GM12878 (cell line): Measurements from ENCODE around the gene ARHGEF18. TPM values are rescaled to one million over a fixed set of nuclear protein-coding genes. Genes with fewer than 3 reads are reported as not detected.

ENCODE experiments used
- ATAC-seq: fragments of 200-7000 bp; cut with Tn5 transposase; 3 replicates; pipeline ENCODE4 v1.9.1; 2020; ENCODE audit warnings: mild to moderate bottlenecking, moderate library complexity
- BruUV-seq: library from RNA; stranded (reverse); fragments of 400-500 nt; replicated peaks from 2 replicates; lab custom pipeline; 2021; lab: Mats Ljungman, UMichigan
- CTCF ChIA-PET: fragments of 300-600 bp; sonication (Branson Sonifier 250); formaldehyde crosslinking; extraction: SDS; loops from one replicate; lab custom pipeline; 2021; ENCODE audit warnings: inconsistent platforms; lab: Yijun Ruan, JAX
- POLR2A ChIA-PET: fragments of 350-600 bp; formaldehyde crosslinking; extraction: SDS; loops from one replicate; lab custom pipeline; 2021; ENCODE audit warnings: inconsistent platforms; lab: Charles Lee
- RAD21 ChIA-PET: fragments of 300-600 bp; sonication (Branson Sonifier 250); formaldehyde crosslinking; loops from one replicate; lab custom pipeline; 2023; ENCODE audit warnings: antibody characterized with exemption; ENCODE audit not compliant: unreplicated experiment; lab: Charles Lee
- SMC1A ChIA-PET: fragments of 300-600 bp; sonication (Branson Sonifier 250); formaldehyde crosslinking; loops from one replicate; lab custom pipeline; 2023; ENCODE audit not compliant: unreplicated experiment, uncharacterized antibody; lab: Charles Lee
- DNase-seq: peaks from one replicate; pipeline ENCODE4 v3.0.0-alpha.2; 2011; ENCODE audit warnings: low read depth, low spot score
- FAIRE-seq: peaks from 3 replicates; lab custom pipeline; 2011; peaks lifted over from hg19 to GRCh38; lab: Jason Lieb, UNC
- H2AFZ ChIP-seq: 2 replicates; pipeline ENCODE4 v1.6.0; 2011; ENCODE audit warnings: low read depth, low read length, control low read depth; ENCODE audit not compliant: control insufficient read depth
- H3K27ac ChIP-seq: 2 replicates; pipeline ENCODE4 v1.5.1; 2011; ENCODE audit warnings: control low read depth; ENCODE audit not compliant: control insufficient read depth, insufficient read depth
- H3K27me3 ChIP-seq, 2 experiments: replicated peaks in 1 of 2; 2 replicates each; pipeline versions ENCODE4 v1.6.0 to v1.6.1; 2011; ENCODE audit warnings: low read length in 1 of 2; ENCODE audit not compliant: control insufficient read depth in 2 of 2, insufficient read depth in 2 of 2
- H3K36me3 ChIP-seq, 2 experiments: 2 replicates each; pipeline ENCODE4 v1.5.1; 2011; ENCODE audit warnings: low read length in 1 of 2; ENCODE audit not compliant: control insufficient read depth in 2 of 2, insufficient read depth in 2 of 2
- H3K4me1 ChIP-seq: 2 replicates; pipeline ENCODE4 v1.6.1; 2011; ENCODE audit warnings: mild to moderate bottlenecking, low read length, moderate library complexity, mixed read lengths; ENCODE audit not compliant: control insufficient read depth, insufficient read depth
- H3K4me2 ChIP-seq: 2 replicates; pipeline ENCODE4 v1.6.0; 2011; ENCODE audit warnings: control low read depth; ENCODE audit not compliant: control insufficient read depth, insufficient read depth
- H3K4me3 ChIP-seq: fragments of 200-600 bp; sonication (generic); 2 replicates; pipeline ENCODE4 v1.5.1; 2016
- H3K79me2 ChIP-seq: 2 replicates; pipeline ENCODE4 v1.6.0; 2011; ENCODE audit warnings: low read length; ENCODE audit not compliant: control insufficient read depth, insufficient read depth
- H3K9ac ChIP-seq: 2 replicates; pipeline ENCODE4 v1.8.0; 2011; ENCODE audit warnings: low read length, control low read depth, mixed read lengths; ENCODE audit not compliant: control insufficient read depth, insufficient read depth
- H3K9me3 ChIP-seq: replicated peaks from 3 replicates; pipeline ENCODE4 v1.5.1; 2011; ENCODE audit warnings: mild to moderate bottlenecking, low read length; ENCODE audit not compliant: control insufficient read depth, insufficient read depth
- H4K20me1 ChIP-seq: 2 replicates; pipeline ENCODE4 v1.6.0; 2011; ENCODE audit not compliant: control insufficient read depth, insufficient read depth
- ATF7 ChIP-seq: fragments of 450-650 bp; IDR thresholded peaks from 2 replicates; pipeline ENCODE4 v1.6.1; 2016; ENCODE audit warnings: low read depth, mild to moderate bottlenecking
- BMI1 ChIP-seq: fragments of 450-650 bp; IDR thresholded peaks from 2 replicates; pipeline ENCODE4 v1.6.1; 2016; ENCODE audit warnings: mild to moderate bottlenecking, moderate library complexity, borderline replicate concordance
- CHD2 ChIP-seq: IDR thresholded peaks from 2 replicates; pipeline ENCODE4 v1.6.1; 2011; ENCODE audit warnings: low read depth, low read length, improper control_type of control experiment, borderline replicate concordance
- EP300 ChIP-seq, 2 experiments: fragments of 150-350 bp in 1 of 2; IDR thresholded peaks; 2 replicates each; pipeline ENCODE4 v1.6.1; 2011 to 2012; ENCODE audit warnings: low read depth in 2 of 2, low read length in 2 of 2, borderline replicate concordance in 1 of 2, improper control_type of control experiment in 1 of 2, inconsistent platforms in 1 of 2; ENCODE audit not compliant: control insufficient read depth in 1 of 2
- FOXM1 ChIP-seq: IDR thresholded peaks from 2 replicates; pipeline ENCODE4 v1.6.1; 2012; ENCODE audit warnings: low read depth, mild to moderate bottlenecking, inconsistent platforms, low read length, moderate library complexity
- KDM1A ChIP-seq: fragments of 200-600 bp; sonication (generic); IDR thresholded peaks from 2 replicates; pipeline ENCODE4 v1.6.1; 2016; ENCODE audit warnings: borderline replicate concordance
- PAX8 ChIP-seq: fragments of 450-650 bp; IDR thresholded peaks from 2 replicates; pipeline ENCODE4 v1.6.1; 2017; ENCODE audit warnings: mild to moderate bottlenecking, moderate library complexity
- RAD51 ChIP-seq: fragments of 450-650 bp; IDR thresholded peaks from 2 replicates; pipeline ENCODE4 v1.6.1; 2016; ENCODE audit warnings: moderate library complexity, mild to moderate bottlenecking, inconsistent platforms
- RBBP5 ChIP-seq: fragments of 200-600 bp; sonication (generic); conservative IDR thresholded peaks from 2 replicates; pipeline ENCODE4 v1.6.1; 2016
- RELB ChIP-seq: fragments of 450-650 bp; IDR thresholded peaks from 2 replicates; pipeline ENCODE4 v1.6.1; 2017; ENCODE audit warnings: low read depth, mild to moderate bottlenecking, moderate library complexity
- RFX5 ChIP-seq: IDR thresholded peaks from 2 replicates; pipeline ENCODE4 v1.6.1; 2011; ENCODE audit warnings: low read depth, low read length, improper control_type of control experiment
- SMAD5 ChIP-seq: IDR thresholded peaks from 2 replicates; pipeline ENCODE4 v1.6.1; 2016; ENCODE audit warnings: antibody characterized with exemption, low read depth
- TBL1XR1 ChIP-seq: IDR thresholded peaks from 2 replicates; pipeline ENCODE4 v1.6.1; 2012; ENCODE audit warnings: low read depth, low read length, improper control_type of control experiment
- ZZZ3 ChIP-seq: IDR thresholded peaks from 2 replicates; pipeline ENCODE4 v1.6.1; 2011; ENCODE audit warnings: low read depth; ENCODE audit not compliant: control insufficient read depth, insufficient read length
- WGBS: methylation state at CpG from one replicate; pipeline ENCODE4 v1.1.6; 2016; ENCODE audit warnings: low lambda C conversion rate; ENCODE audit not compliant: insufficient replicate concordance, insufficient coverage; ENCODE audit errors: missing lambda C conversion rate; 5-methylcytosine and 5-hydroxymethylcytosine counted together
- in situ Hi-C: fragments of 300-500 bp; cut with MboI; formaldehyde crosslinking; loops from 9 replicates; pipeline ENCODE4 v1.14.3; 2018; ENCODE audit warnings: mixed read lengths
- intact Hi-C: fragments of 100-400 bp; cut with micrococcal nuclease; formaldehyde crosslinking; loops from one replicate; pipeline ENCODE4 v1.14.2; 2022; ENCODE audit not compliant: unreplicated experiment
- polyA plus RNA-seq, 11 experiments: library from polyadenylated mRNA; depleted of rRNA in 4 of 11; unstranded in 6 of 11; stranded (reverse) in 5 of 11; fragments of >200 nt; fragmentation: Nextera tagmentation in 4 of 11; fragmentation: Illumina TruSeq in 1 of 11; extraction: Ambion mirVana in 4 of 11; extraction: Trizol in 1 of 11; gene quantifications; 1 replicate in 1 of 11; 2 replicates in 10 of 11; pipeline versions ENCODE4 v1.2.1 to v1.2.3, GENCODE V29; 2011 to 2016; ENCODE audit warnings: inconsistent platforms in 2 of 11, missing spikeins in 2 of 11, low read depth in 1 of 11
- total RNA-seq, 4 experiments: library from RNA; depleted of rRNA in 3 of 4; stranded (reverse); fragments of >200 nt in 3 of 4; fragmentation: Illumina TruSeq in 1 of 4; extraction: Trizol in 1 of 4; gene quantifications; 2 replicates each; pipeline versions ENCODE4 v1.2.1 to v1.2.3, GENCODE V29; 2013 to 2021
- TF ChIP-seq, protein P1 (sequence below): fragments of 450-650 bp; formaldehyde crosslinking; IDR thresholded peaks from 2 replicates; pipeline ENCODE4 v1.5.0; 2022; ENCODE audit warnings: mild to moderate bottlenecking, missing genetic modification characterization
- TF ChIP-seq, protein P2 (sequence below): fragments of 450-650 bp; IDR thresholded peaks from 2 replicates; pipeline ENCODE4 v1.6.1; 2014; ENCODE audit warnings: mild to moderate bottlenecking

Gene ARHGEF18
- total and polyA plus RNA-seq, 10 of the 15 experiments (the other 5 are each of a cell fraction or from before 2014, with no cell fraction given), result 0.31 to 32.3 (median 13.4) TPM

DNA sequence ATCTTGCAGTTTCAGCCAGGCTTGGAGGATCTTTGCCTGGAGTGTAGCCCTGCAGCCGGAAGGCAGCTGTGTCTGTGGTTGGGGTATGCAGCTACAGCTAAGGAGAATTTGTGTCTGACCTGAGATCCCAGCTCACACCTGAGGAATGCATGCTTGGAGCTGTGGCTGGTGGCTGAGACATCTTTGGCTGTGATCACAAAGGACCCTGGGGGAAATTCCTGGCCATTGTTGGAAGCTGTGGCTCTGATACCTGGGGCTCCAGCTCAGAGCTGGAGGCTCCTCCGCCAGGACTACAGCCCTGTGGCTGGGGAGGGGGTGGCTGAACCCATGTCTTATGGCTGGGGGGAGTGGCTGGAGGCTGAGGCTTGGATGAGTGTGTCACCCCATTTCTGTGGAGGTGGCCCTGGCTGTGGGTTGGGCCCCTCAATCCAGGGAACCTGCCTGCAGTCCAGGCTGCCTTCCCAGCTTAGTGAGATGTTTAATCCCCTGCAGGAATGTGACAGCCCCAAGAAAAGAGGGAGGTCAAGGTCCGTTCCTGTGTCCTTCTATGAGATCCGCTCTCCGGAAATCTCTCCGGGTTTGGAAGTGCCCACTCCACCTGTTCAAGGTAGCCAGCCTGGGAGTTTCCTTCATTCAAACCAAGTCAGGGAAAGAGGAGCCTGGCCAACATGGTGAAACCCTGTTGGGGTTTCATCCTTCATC lies 27.6 kb downstream of the ARHGEF18 start:
- intact Hi-C loops (no loop called here), in situ Hi-C loops (no loop called here)
- TF ChIP-seq, protein P1, sequence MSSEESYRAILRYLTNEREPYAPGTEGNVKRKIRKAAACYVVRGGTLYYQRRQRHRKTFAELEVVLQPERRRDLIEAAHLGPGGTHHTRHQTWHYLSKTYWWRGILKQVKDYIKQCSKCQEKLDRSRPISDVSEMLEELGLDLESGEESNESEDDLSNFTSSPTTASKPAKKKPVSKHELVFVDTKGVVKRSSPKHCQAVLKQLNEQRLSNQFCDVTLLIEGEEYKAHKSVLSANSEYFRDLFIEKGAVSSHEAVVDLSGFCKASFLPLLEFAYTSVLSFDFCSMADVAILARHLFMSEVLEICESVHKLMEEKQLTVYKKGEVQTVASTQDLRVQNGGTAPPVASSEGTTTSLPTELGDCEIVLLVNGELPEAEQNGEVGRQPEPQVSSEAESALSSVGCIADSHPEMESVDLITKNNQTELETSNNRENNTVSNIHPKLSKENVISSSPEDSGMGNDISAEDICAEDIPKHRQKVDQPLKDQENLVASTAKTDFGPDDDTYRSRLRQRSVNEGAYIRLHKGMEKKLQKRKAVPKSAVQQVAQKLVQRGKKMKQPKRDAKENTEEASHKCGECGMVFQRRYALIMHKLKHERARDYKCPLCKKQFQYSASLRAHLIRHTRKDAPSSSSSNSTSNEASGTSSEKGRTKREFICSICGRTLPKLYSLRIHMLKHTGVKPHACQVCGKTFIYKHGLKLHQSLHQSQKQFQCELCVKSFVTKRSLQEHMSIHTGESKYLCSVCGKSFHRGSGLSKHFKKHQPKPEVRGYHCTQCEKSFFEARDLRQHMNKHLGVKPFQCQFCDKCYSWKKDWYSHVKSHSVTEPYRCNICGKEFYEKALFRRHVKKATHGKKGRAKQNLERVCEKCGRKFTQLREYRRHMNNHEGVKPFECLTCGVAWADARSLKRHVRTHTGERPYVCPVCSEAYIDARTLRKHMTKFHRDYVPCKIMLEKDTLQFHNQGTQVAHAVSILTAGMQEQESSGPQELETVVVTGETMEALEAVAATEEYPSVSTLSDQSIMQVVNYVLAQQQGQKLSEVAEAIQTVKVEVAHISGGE (CRISPR knock-in tag), result no peak
- no peak for TF ChIP-seq PAX8
- TF ChIP-seq RFX5, result no peak
- no peak for TF ChIP-seq RELB
- TF ChIP-seq ATF7, result no peak
- no peak for TF ChIP-seq FOXM1
- TF ChIP-seq EP300 (IDR thresholded peaks at IDR 0.05; ENCODE audit: borderline replicate concordance in 1 of 2, control insufficient read depth in 1 of 2, low read depth in 2 of 2, low read length in 2 of 2), result no peak
- no peak for TF ChIP-seq TBL1XR1
- no peak for TF ChIP-seq ZZZ3
- TF ChIP-seq CHD2, result no peak
- no peak for TF ChIP-seq RBBP5
- no peak for TF ChIP-seq RAD51
- no peak for TF ChIP-seq BMI1
- TF ChIP-seq, protein P2, sequence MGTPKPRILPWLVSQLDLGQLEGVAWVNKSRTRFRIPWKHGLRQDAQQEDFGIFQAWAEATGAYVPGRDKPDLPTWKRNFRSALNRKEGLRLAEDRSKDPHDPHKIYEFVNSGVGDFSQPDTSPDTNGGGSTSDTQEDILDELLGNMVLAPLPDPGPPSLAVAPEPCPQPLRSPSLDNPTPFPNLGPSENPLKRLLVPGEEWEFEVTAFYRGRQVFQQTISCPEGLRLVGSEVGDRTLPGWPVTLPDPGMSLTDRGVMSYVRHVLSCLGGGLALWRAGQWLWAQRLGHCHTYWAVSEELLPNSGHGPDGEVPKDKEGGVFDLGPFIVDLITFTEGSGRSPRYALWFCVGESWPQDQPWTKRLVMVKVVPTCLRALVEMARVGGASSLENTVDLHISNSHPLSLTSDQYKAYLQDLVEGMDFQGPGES, result no peak
- no peak for TF ChIP-seq KDM1A
- TF ChIP-seq SMAD5, result no peak
- no peaks in the 10 kb centered on the region for H3K27me3 ChIP-seq
- ChIA-PET CTCF (interaction anchor here (0.8 to 3.2 kb wide), 5 partner anchors 8 to 274 kb away, joined by 3 to 17 read pairs (median 3); no protein-coding TSS in a partner anchor), SMC1A (interaction anchor here (0.5 kb wide), 1 partner anchor 21 kb away, joined by 3 read pairs; no protein-coding TSS in a partner anchor), POLR2A (no interaction called here), RAD21 (interaction anchor here (0.6 to 1.8 kb wide), 3 partner anchors 10 to 160 kb away, joined by 3 to 8 read pairs (median 3); partner anchors contain the start of gene PNPLA6)
- no peak overlapping the region for H3K9ac ChIP-seq
- H3K4me1 ChIP-seq, result no peaks in the 10 kb centered on the region
- no peak overlapping the region for H3K27ac ChIP-seq
- ATAC-seq (no peak), FAIRE-seq (no peak), DNase-seq (no peak)
- no peaks in the 10 kb centered on the region for H3K9me3 ChIP-seq
- no peaks in the 10 kb centered on the region; a peak in 3 of 4 replicates for H3K36me3 ChIP-seq
- 69% methylated on average over 6 of the region's 6 CpGs for WGBS
- no TSS peak for BruUV-seq
- no peak overlapping the region for H2AFZ ChIP-seq
- H3K79me2 ChIP-seq, result no peaks in the 10 kb centered on the region
- H4K20me1 ChIP-seq, result no peaks in the 10 kb centered on the region
- no peak overlapping the region for H3K4me2 ChIP-seq
- no peak overlapping the region for H3K4me3 ChIP-seq
